ENCODE results near the gene PRKG2. TPM values are rescaled to one million over a fixed set of nuclear protein-coding genes. Genes with fewer than 3 reads are reported as not detected.

PRKG2 gene
- total RNA-seq, 1 experiment from 2014 or later, result 1.9 TPM

DNA sequence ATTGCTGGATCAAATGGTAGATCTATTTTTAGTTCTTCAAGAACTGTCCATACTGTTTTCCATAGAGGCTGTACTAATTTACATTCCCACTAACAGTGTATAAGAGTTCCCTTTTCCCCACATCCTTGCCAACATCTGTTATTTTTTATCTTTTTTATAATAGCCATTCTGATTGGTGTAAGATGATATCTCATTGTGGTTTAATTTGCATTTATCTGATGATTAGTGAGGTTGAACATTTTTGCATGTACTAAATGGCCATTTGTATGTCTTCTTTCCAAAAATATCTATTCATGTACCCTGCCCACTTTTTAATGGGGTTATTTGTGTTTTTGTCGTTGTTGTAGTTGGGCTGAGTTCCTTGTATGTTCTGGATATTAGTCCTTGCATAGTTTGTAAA is 35.4 kb upstream of the PRKG2 start:
- WGBS (ENCODE audit: extremely low coverage, insufficient read length, low lambda C conversion rate), result no CpG with 5 or more reads among the region's 1 CpG
- no peak for TF ChIP-seq CTCF (conservative IDR thresholded peaks at IDR 0.05)
- H3K79me1 ChIP-seq (ENCODE audit: insufficient read depth, low read depth, low read length, poor library complexity, severe bottlenecking), result no peaks in the 10 kb centered on the region

More for the DNA sequence above, 35.4 kb upstream of the PRKG2 start:
- no peak overlapping the region for H2BK120ac ChIP-seq (ENCODE audit: low read depth, low read length, poor library complexity, severe bottlenecking)
- Mint-ChIP-seq H3K36me3 (ENCODE audit: insufficient read depth in 1 of 3, low read depth in 3 of 3) (no peaks in the 10 kb centered on the region), H3K27ac (no peak overlapping the region), H3K4me3 (no peak overlapping the region), H3K9me3 (no peaks in the 10 kb centered on the region), H3K27me3 (ENCODE audit: low read depth) (no peaks in the 10 kb centered on the region), H3K4me1 (no peaks in the 10 kb centered on the region)
- no peak overlapping the region for H3T11ph ChIP-seq (ENCODE audit: low read length)
- H3K9ac ChIP-seq (ENCODE audit: extremely low read depth, insufficient read length, low read length), result no peak overlapping the region
- H4K5ac ChIP-seq (ENCODE audit: insufficient read length, low read depth, low read length), result no peak overlapping the region
- no peak for DNase-seq
- no peak overlapping the region for H2AFZ ChIP-seq (ENCODE audit: low read length)
- no peak overlapping the region for H2BK20ac ChIP-seq (ENCODE audit: low read depth, low read length, poor library complexity, severe bottlenecking)
- no peak overlapping the region for H2BK12ac ChIP-seq (ENCODE audit: insufficient read length, low read depth, low read length)
- no peak overlapping the region for H2BK15ac ChIP-seq (ENCODE audit: low read depth, low read length)
- no peaks in the 10 kb centered on the region for H3K9me3 ChIP-seq (ENCODE audit: control insufficient read depth, low read depth, low read length)
- no peak overlapping the region for H3K18ac ChIP-seq (ENCODE audit: insufficient read length, low read depth, low read length)
- no peak overlapping the region for H2AK5ac ChIP-seq (ENCODE audit: insufficient read length, low read length)
- H4K20me1 ChIP-seq (ENCODE audit: control insufficient read depth, insufficient read depth, insufficient read length), result no peaks in the 10 kb centered on the region
- no peak overlapping the region for H4K91ac ChIP-seq (ENCODE audit: insufficient read length, low read depth, low read length)
- H3K14ac ChIP-seq (ENCODE audit: insufficient read depth, low read length), result no peak overlapping the region
- H3K4me1 ChIP-seq (ENCODE audit: insufficient read depth, low read length), result no peaks in the 10 kb centered on the region
- H3K27me3 ChIP-seq (ENCODE audit: insufficient read depth, low read length), result no peaks in the 10 kb centered on the region
- H3K56ac ChIP-seq (ENCODE audit: insufficient read length, low read depth, low read length), result no peak overlapping the region
- H4K8ac ChIP-seq (replicated peaks; ENCODE audit: insufficient read length, low read depth, low read length), result no peak overlapping the region
- H3K79me2 ChIP-seq (ENCODE audit: insufficient read depth, low read length), result no peaks in the 10 kb centered on the region
- H3K23me2 ChIP-seq (ENCODE audit: insufficient read length, low read depth, low read length, poor library complexity, severe bottlenecking), result no peaks in the 10 kb centered on the region
- no peak overlapping the region for H2BK5ac ChIP-seq (ENCODE audit: insufficient read length, low read length)
- no peak overlapping the region for H3K23ac ChIP-seq (ENCODE audit: insufficient read length, low read depth, low read length)
- H3K4ac ChIP-seq (ENCODE audit: low read depth, low read length), result no peak overlapping the region
- no peak overlapping the region for H3K4me2 ChIP-seq (ENCODE audit: insufficient read depth, insufficient read length, low read length)
- no peak overlapping the region for H3K27ac ChIP-seq (ENCODE audit: insufficient read length, low read depth, low read length)

All from H9 (cell line).